HepG2 (cell line): Measurements from ENCODE around the gene PSMD2. TPM values are rescaled to one million over a fixed set of nuclear protein-coding genes. Genes with fewer than 3 reads are reported as not detected.

Experiments
- ATAC-seq: fragments of 200-7000 bp; cut with Tn5 transposase; 3 replicates; pipeline ENCODE4 v1.9.1; 2020; ENCODE audit warnings: mild to moderate bottlenecking, moderate library complexity
- BruUV-seq: library from RNA; stranded (reverse); fragments of 400-500 nt; replicated peaks from 2 replicates; lab custom pipeline; 2021; lab: Mats Ljungman, UMichigan
- CTCF ChIA-PET: fragments of 300-600 bp; formaldehyde crosslinking; extraction: SDS; loops from one replicate; lab custom pipeline; 2021; ENCODE audit warnings: low total read pairs, inconsistent platforms, low intra/inter-chr PET ratio; lab: Yijun Ruan, JAX
- POLR2A ChIA-PET: fragments of 350-600 bp; sonication (Branson Sonifier 250); formaldehyde crosslinking; loops from one replicate; lab custom pipeline; 2020; ENCODE audit warnings: antibody characterized with exemption, inconsistent platforms; lab: Yijun Ruan, JAX
- DNase-seq: peaks from one replicate; pipeline ENCODE4 v3.0.0-alpha.2; 2015; ENCODE audit warnings: low spot score
- FAIRE-seq: peaks from 3 replicates; lab custom pipeline; 2011; peaks lifted over from hg19 to GRCh38; lab: Jason Lieb, UNC
- H2AFZ ChIP-seq: one replicate; pipeline ENCODE4 v1.6.1; 2011; ENCODE audit warnings: low read length, inconsistent platforms
- H3K27ac ChIP-seq: fragments of 300-600 bp; 3 replicates; pipeline ENCODE4 v1.8.0; 2011; ENCODE audit warnings: mixed run types, mild to moderate bottlenecking, mixed read lengths, low read length, inconsistent platforms; ENCODE audit not compliant: insufficient read depth; ENCODE audit errors: extremely low read length
- H3K27me3 ChIP-seq, 2 experiments: fragments of 200-600 bp in 1 of 2; 2 replicates in 1 of 2; 3 replicates in 1 of 2; pipeline versions ENCODE4 v1.6.0 to v1.8.0; 2011; ENCODE audit warnings: low read length in 2 of 2, mild to moderate bottlenecking in 2 of 2, moderate library complexity in 2 of 2, inconsistent platforms in 1 of 2; ENCODE audit not compliant: insufficient read depth in 2 of 2, control insufficient read depth in 1 of 2
- H3K36me3 ChIP-seq, 2 experiments: fragments of 200-600 bp in 1 of 2; replicated peaks in 1 of 2; 2 replicates in 1 of 2; 3 replicates in 1 of 2; pipeline versions ENCODE4 v1.5.1 to v1.8.0; 2011; ENCODE audit warnings: low read length in 2 of 2, inconsistent platforms in 1 of 2; ENCODE audit not compliant: insufficient read depth in 2 of 2, control insufficient read depth in 1 of 2
- H3K4me1 ChIP-seq: 2 replicates; pipeline ENCODE4 v1.5.1; 2012; ENCODE audit warnings: low read length, inconsistent platforms; ENCODE audit not compliant: insufficient read depth
- H3K4me2 ChIP-seq: 2 replicates; pipeline ENCODE4 v1.6.0; 2011; ENCODE audit warnings: low read depth, low read length, inconsistent platforms
- H3K4me3 ChIP-seq, 3 experiments: fragments of 200-600 bp in 1 of 3; sonication (generic), shearing (Covaris generic) in 1 of 3; replicated peaks in 1 of 3; 2 replicates each; pipeline ENCODE4 v1.5.1; 2011 to 2016; ENCODE audit warnings: low read length in 3 of 3, inconsistent platforms in 2 of 3, low read depth in 2 of 3, mild to moderate bottlenecking in 2 of 3, control low read depth in 1 of 3, mixed read lengths in 1 of 3; ENCODE audit not compliant: insufficient read depth in 1 of 3
- H3K79me2 ChIP-seq: one replicate; pipeline ENCODE4 v1.6.1; 2011; ENCODE audit warnings: low read length, inconsistent platforms; ENCODE audit not compliant: insufficient read depth
- H3K9ac ChIP-seq: 2 replicates; pipeline ENCODE4 v1.6.0; 2011; ENCODE audit warnings: mild to moderate bottlenecking, low read depth, low read length, inconsistent platforms; ENCODE audit not compliant: insufficient read depth
- H3K9me3 ChIP-seq: 2 replicates; pipeline ENCODE4 v1.5.1; 2012; ENCODE audit warnings: mild to moderate bottlenecking, low read length
- H4K20me1 ChIP-seq: 2 replicates; pipeline ENCODE4 v1.6.0; 2011; ENCODE audit warnings: inconsistent platforms, mild to moderate bottlenecking, low read length, moderate library complexity; ENCODE audit not compliant: insufficient read depth
- MAZ ChIP-seq, 2 experiments: sonication (generic) in 1 of 2; formaldehyde crosslinking in 1 of 2; IDR thresholded peaks; 2 replicates each; pipeline versions ENCODE4 v1.5.0 to v1.6.1; 2012 to 2020; ENCODE audit warnings: low read depth in 2 of 2, mild to moderate bottlenecking in 2 of 2, borderline replicate concordance in 1 of 2, improper control_type of control experiment in 1 of 2, low read length in 1 of 2, missing genetic modification reagents in 1 of 2, moderate library complexity in 1 of 2
- NFKBIZ ChIP-seq: IDR thresholded peaks from 2 replicates; pipeline ENCODE4 v1.6.1; 2018; ENCODE audit warnings: missing genetic modification reagents, missing compliant biosample characterization
- NFYC ChIP-seq: IDR thresholded peaks from 2 replicates; pipeline ENCODE4 v1.6.1; 2016; ENCODE audit warnings: missing genetic modification reagents, missing compliant biosample characterization
- SAP130 ChIP-seq: IDR thresholded peaks from 2 replicates; pipeline ENCODE4 v1.6.1; 2016; ENCODE audit warnings: low read depth
- ZNF501 ChIP-seq: sonication (generic); formaldehyde crosslinking; IDR thresholded peaks from 2 replicates; pipeline ENCODE4 v1.5.1; 2020; ENCODE audit warnings: mild to moderate bottlenecking, moderate library complexity, missing genetic modification reagents
- WGBS: methylation state at CpG from one replicate; pipeline ENCODE4 v1.1.6; 2017; ENCODE audit warnings: low lambda C conversion rate; 5-methylcytosine and 5-hydroxymethylcytosine counted together
- in situ Hi-C: cut with HindIII; loops from 2 replicates; pipeline ENCODE4 v1.10.0; 2017; ENCODE audit warnings: low pct_unique_long_range_greater_than_20kb; ENCODE audit not compliant: extremely low pct_ligation_motif_present
- intact Hi-C: fragments of 100-400 bp; cut with micrococcal nuclease; formaldehyde crosslinking; loops from one replicate; pipeline ENCODE4 v1.10.0; 2022; ENCODE audit not compliant: unreplicated experiment
- polyA plus RNA-seq, 8 experiments: library from polyadenylated mRNA; depleted of rRNA in 3 of 8; stranded (reverse) in 7 of 8; unstranded in 1 of 8; fragments of >200 nt; fragmentation: Illumina TruSeq in 4 of 8; extraction: Trizol in 4 of 8; gene quantifications; 2 replicates each; pipeline versions ENCODE4 v1.2.1 to v1.2.3, GENCODE V29; 2011 to 2016; ENCODE audit warnings: low read depth in 4 of 8, missing spikeins in 1 of 8, mixed read lengths in 1 of 8; ENCODE audit not compliant: insufficient read depth in 1 of 8
- total RNA-seq, 5 experiments: library from RNA; depleted of rRNA; stranded (reverse); fragments of >200 nt; fragmentation: Illumina TruSeq; extraction: Trizol; gene quantifications; 2 replicates each; pipeline ENCODE4 v1.2.3, GENCODE V29; 2016; ENCODE audit warnings: low read depth in 1 of 5
- TF ChIP-seq, protein P1 (sequence below), 2 experiments: sonication (generic) in 1 of 2; formaldehyde crosslinking in 1 of 2; IDR thresholded peaks; 2 replicates each; pipeline versions ENCODE4 v1.6.1 to v1.9.0; 2014 to 2022; ENCODE audit warnings: antibody characterized with exemption in 1 of 2, borderline replicate concordance in 1 of 2, inconsistent platforms in 1 of 2, low read depth in 1 of 2, missing genetic modification reagents in 1 of 2
- TF ChIP-seq, protein P2 (sequence below): sonication (generic); formaldehyde crosslinking; IDR thresholded peaks from 2 replicates; pipeline ENCODE4 v1.4.0; 2020; ENCODE audit warnings: missing genetic modification reagents
- TF ChIP-seq, protein P3 (sequence below): IDR thresholded peaks from 2 replicates; pipeline ENCODE4 v1.6.1; 2012; ENCODE audit warnings: inconsistent platforms

The PSMD2 gene
- total and polyA plus RNA-seq, 2 of the 13 experiments (the other 11 are each of a cell fraction or from before 2014, with no cell fraction given) = 125 to 200 TPM

DNA sequence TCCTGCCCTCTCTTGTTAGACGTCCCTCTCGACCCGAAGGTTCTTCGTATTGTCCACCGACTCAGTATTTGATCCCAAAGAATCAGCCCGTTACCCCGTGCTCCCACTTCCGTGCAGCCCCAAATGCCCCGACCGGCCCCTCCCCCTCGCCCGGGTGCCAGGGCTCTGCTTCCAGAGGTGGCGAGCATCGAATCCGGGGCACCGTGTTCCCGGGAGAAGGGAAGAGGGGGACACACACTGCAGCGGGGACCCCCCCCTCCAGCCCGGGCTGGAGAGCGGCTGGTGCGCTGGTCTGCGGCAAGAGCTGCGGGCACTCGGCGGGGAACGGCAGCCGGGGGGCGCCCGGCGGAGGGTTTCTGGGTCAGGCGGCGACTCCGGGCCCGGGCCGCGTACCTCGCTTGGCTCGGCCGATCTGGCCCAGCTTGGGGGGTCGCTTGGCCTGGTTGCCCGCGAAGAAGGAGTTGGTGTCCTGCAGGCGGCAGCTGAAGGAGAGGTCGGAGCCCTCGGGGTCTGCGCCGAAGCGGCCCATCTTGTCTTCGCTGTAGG is 38.2 kb upstream of the PSMD2 start (continued):
- TF ChIP-seq, protein P1, sequence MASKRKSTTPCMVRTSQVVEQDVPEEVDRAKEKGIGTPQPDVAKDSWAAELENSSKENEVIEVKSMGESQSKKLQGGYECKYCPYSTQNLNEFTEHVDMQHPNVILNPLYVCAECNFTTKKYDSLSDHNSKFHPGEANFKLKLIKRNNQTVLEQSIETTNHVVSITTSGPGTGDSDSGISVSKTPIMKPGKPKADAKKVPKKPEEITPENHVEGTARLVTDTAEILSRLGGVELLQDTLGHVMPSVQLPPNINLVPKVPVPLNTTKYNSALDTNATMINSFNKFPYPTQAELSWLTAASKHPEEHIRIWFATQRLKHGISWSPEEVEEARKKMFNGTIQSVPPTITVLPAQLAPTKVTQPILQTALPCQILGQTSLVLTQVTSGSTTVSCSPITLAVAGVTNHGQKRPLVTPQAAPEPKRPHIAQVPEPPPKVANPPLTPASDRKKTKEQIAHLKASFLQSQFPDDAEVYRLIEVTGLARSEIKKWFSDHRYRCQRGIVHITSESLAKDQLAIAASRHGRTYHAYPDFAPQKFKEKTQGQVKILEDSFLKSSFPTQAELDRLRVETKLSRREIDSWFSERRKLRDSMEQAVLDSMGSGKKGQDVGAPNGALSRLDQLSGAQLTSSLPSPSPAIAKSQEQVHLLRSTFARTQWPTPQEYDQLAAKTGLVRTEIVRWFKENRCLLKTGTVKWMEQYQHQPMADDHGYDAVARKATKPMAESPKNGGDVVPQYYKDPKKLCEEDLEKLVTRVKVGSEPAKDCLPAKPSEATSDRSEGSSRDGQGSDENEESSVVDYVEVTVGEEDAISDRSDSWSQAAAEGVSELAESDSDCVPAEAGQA (IDR thresholded peaks at IDR 0.05; ENCODE audit: low read depth) = no peak
- TF ChIP-seq, protein P1 (CRISPR knock-in tag; IDR thresholded peaks at IDR 0.05; ENCODE audit: borderline replicate concordance) = no peak
- TF ChIP-seq NFKBIZ (no peak), ZNF501 (CRISPR knock-in tag) (peak; percentile 48; the same call in 1 of the 2 replicates)

DNA sequence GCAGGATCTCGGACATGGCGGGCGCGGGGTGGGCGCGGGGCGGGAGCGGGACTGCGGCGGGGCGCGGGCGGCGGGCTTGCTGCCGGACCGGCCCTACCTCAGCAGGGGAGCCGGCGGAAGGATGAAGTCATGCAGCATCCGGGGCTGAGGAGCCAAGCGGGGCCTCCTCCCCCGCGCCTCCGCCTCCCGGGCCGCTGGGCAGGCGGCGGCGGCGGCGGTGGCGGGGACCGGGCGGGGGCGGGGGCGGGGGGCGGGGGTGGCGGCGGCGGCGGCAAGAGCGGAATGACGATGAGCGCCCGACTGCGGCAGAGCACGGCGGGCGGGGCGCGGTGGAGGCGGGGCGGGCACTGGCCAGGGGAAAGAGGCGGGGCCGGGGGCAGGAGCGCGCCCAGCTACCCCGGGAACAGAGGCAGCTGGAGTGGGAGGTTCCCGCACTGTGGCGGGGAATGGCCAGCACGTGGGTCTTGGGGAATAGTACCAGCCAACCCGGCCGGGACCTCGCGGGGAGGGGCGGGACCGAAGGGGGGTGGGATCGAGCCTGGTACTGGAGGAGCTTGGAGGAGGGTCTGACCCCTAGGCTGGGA is 37.7 kb upstream of the PSMD2 start, which contains the start of gene CAMK2N2:
TSS of gene CAMK2N2 (minus strand) at position 284 of the 584 bp plus-strand sequence. CDS start at position 16, 268 bp downstream.
- WGBS = 2% methylated on average over 9 of the region's 67 CpGs
- peak; percentile 41 for DNase-seq
- Histone ChIP-seq H3K27ac (no peak within 1 kb of the TSS), H4K20me1 (peaks cover 12% of the 10 kb centered on the region; the same call in 1 of the 2 replicates), H3K27me3 (peaks cover 3 to 27% of the 10 kb centered on the region in 2 experiments), H3K9ac (no peak within 1 kb of the TSS), H2AFZ (no peak within 1 kb of the TSS), H3K4me1 (peaks cover 24% of the 10 kb centered on the region), H3K4me2 (peak within 1 kb of the TSS; percentile 92), H3K36me3 (0 out of 5 replicates have a peak, but pooled peaks cover 0 to 1% of the 10 kb centered on the region in 2 experiments), H3K9me3 (no peaks in the 10 kb centered on the region), H3K4me3 (peak within 1 kb of the TSS; percentile 61 to 73 (median 62)), H3K79me2 (no peaks in the 10 kb centered on the region)
- in situ Hi-C loops (no loop called here), intact Hi-C loops (loop anchor here (1.0 kb wide), 1 partner anchor 24 kb away; no protein-coding TSS in a partner anchor)
- TF ChIP-seq, protein P2, sequence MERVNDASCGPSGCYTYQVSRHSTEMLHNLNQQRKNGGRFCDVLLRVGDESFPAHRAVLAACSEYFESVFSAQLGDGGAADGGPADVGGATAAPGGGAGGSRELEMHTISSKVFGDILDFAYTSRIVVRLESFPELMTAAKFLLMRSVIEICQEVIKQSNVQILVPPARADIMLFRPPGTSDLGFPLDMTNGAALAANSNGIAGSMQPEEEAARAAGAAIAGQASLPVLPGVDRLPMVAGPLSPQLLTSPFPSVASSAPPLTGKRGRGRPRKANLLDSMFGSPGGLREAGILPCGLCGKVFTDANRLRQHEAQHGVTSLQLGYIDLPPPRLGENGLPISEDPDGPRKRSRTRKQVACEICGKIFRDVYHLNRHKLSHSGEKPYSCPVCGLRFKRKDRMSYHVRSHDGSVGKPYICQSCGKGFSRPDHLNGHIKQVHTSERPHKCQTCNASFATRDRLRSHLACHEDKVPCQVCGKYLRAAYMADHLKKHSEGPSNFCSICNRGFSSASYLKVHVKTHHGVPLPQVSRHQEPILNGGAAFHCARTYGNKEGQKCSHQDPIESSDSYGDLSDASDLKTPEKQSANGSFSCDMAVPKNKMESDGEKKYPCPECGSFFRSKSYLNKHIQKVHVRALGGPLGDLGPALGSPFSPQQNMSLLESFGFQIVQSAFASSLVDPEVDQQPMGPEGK (CRISPR knock-in tag) = peak; percentile 48
- TF ChIP-seq, protein P3, sequence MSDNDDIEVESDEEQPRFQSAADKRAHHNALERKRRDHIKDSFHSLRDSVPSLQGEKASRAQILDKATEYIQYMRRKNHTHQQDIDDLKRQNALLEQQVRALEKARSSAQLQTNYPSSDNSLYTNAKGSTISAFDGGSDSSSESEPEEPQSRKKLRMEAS = peak; percentile 44
- TF ChIP-seq SAP130 (CRISPR knock-in tag) (peak; percentile 14; the same call in 1 of the 2 replicates), NFYC (CRISPR knock-in tag) (no peak), MAZ (IDR thresholded peaks at IDR 0.05; ENCODE audit: borderline replicate concordance, low read depth, low read length) (no peak), MAZ (CRISPR knock-in tag; IDR thresholded peaks at IDR 0.05; ENCODE audit: low read depth) (0 out of 2 replicates have a peak, but pooled peaks have one; percentile 5)
- BruUV-seq = no TSS peak
- peak; percentile 64 for ATAC-seq
- POLR2A ChIA-PET = interaction anchor here (1.5 kb wide), 1 partner anchor 12 kb away, joined by 4 read pairs; the partner anchor contains the start of gene EEF1AKMT4
- CTCF ChIA-PET = no interaction called here
- FAIRE-seq = no peak
